GM12891 (cell line): ENCODE measurements around the gene PTX4.

Experiments used
- PAX5 ChIP-seq: IDR thresholded peaks from 2 replicates; pipeline ENCODE4 v1.6.1; 2011; ENCODE audit warnings: low read length, moderate library complexity, mild to moderate bottlenecking; ENCODE audit not compliant: insufficient read depth, severe bottlenecking
- POLR2A ChIP-seq: IDR thresholded peaks from 2 replicates; pipeline ENCODE4 v1.6.1; 2011; ENCODE audit warnings: low read depth, low read length, control low read depth
- POLR2AphosphoS5 ChIP-seq: IDR thresholded peaks from 2 replicates; pipeline ENCODE4 v1.6.1; 2011; ENCODE audit warnings: low read depth, low read length, control low read depth
- SPI1 ChIP-seq: IDR thresholded peaks from 2 replicates; pipeline ENCODE4 v1.6.1; 2011; ENCODE audit warnings: low read depth, low read length, control low read depth
- TAF1 ChIP-seq: IDR thresholded peaks from 2 replicates; pipeline ENCODE4 v1.6.1; 2011; ENCODE audit warnings: low read depth, low read length, control low read depth

DNA sequence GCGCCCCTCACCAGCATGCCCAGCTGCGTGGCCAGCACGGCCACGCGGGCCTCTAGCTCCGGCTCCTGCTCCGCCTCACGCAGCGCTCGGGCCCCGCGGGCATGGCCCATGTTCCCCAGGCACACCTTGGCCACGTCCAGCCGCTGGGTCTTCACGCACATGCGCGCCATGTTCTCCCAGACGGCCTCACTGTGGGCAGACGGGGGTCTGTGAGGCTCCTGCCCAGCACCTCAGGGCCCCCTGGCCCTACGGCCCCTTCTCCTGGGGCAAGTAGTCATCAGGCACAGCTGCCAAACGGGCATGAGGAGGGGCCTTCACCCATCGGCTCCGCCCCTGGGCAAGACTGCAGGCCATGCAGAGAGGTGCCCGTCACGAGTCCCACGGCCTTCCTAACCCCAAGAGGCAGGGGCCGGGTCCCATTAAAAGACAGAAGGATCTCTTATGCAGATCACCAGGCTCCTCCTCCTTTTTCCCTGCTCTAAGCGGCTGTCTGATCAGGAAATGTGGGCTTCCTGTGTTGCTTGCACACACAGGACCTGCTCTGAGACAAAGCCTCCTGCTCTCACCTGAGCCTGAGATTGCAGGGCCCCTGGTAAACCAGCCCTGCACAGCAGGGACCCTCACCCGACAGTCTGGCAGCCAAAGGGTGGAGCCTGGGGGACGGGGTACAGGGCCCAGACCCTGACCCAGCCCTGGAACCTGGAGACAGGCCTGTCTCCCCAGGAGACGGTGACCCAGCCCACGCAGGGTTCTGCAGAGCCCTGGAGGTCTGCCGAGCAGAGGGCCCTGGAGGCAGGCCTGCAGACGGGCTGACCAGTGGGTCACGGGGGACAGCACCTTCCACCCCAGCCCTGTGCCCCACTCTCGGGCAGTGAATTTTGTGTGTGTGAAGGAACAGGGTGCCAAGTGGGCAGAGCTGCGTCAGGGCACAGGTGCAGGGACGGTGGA, 38.1 kb upstream of the PTX4 start:
- TF ChIP-seq TAF1 (no peak), POLR2A (no peak), POLR2AphosphoS5 (no peak), SPI1 (no peak), PAX5 (no peak)
